GM19463 (cell line): ENCODE data around the gene ARHGAP45.

ENCODE experiments used
- ATAC-seq: cut with Tn5 transposase; IDR thresholded peaks from one replicate; pipeline ENCODE4 v1.9.1; 2021; ENCODE audit warnings: mild to moderate bottlenecking, moderate library complexity; ENCODE audit not compliant: unreplicated experiment

The ARHGAP45 gene

GRCh38 chr19:1102407-1103131 is 35.6 kb downstream of the ARHGAP45 start:
- ATAC-seq = peak; percentile 32

- no peak for ATAC-seq
Observed at GRCh38 chr19:1103132-1103707, 36.3 kb downstream of the ARHGAP45 start.

GRCh38 chr19:1103708-1104310 is 36.8 kb downstream of the ARHGAP45 start, which contains the start of gene GPX4:
Gene GPX4, plus strand, starts transcription at chr19:1103994. Its CDS starts 50 bp downstream, at chr19:1104044.
- ATAC-seq = peak; percentile 64

GRCh38 chr19:1104311-1105007 is 37.5 kb downstream of the ARHGAP45 start:
- peak; percentile 28 for ATAC-seq

- ATAC-seq = no peak
Observed at GRCh38 chr19:1105008-1105872, 38.3 kb downstream of the ARHGAP45 start.

- no peak for ATAC-seq
Observed at GRCh38 chr19:1105873-1106840, 39.2 kb downstream of the ARHGAP45 start.

GRCh38 chr19:1106841-1107660 is 40.1 kb downstream of the ARHGAP45 start:
- ATAC-seq = no peak

- no peak for ATAC-seq
Observed at GRCh38 chr19:1107661-1108261, 40.8 kb downstream of the ARHGAP45 start.

- no peak for ATAC-seq
Observed at GRCh38 chr19:1108291-1109031, 41.5 kb downstream of the ARHGAP45 start.

- no peak for ATAC-seq
Observed at GRCh38 chr19:1109032-1109551, 42.1 kb downstream of the ARHGAP45 start.

- no peak for ATAC-seq
Observed at GRCh38 chr19:1109697-1110671, 43.0 kb downstream of the ARHGAP45 start.

GRCh38 chr19:1110809-1111640 is 44.1 kb downstream of the ARHGAP45 start:
- ATAC-seq = no peak

GRCh38 chr19:1111641-1112267 is 44.8 kb downstream of the ARHGAP45 start:
- ATAC-seq = no peak

- no peak for ATAC-seq
Observed at GRCh38 chr19:1112268-1113029, 45.5 kb downstream of the ARHGAP45 start.
